NT2/D1 (cell line): ENCODE measurements around the gene CDH26.

ENCODE experiments used
- YY1 ChIP-seq: IDR thresholded peaks from 2 replicates; pipeline ENCODE4 v1.6.1; 2011; ENCODE audit not compliant: insufficient read length, insufficient read depth
- ZNF274 ChIP-seq: IDR thresholded peaks from 2 replicates; pipeline ENCODE4 v1.6.1; 2011; ENCODE audit warnings: mild to moderate bottlenecking, low read depth, low read length

DNA sequence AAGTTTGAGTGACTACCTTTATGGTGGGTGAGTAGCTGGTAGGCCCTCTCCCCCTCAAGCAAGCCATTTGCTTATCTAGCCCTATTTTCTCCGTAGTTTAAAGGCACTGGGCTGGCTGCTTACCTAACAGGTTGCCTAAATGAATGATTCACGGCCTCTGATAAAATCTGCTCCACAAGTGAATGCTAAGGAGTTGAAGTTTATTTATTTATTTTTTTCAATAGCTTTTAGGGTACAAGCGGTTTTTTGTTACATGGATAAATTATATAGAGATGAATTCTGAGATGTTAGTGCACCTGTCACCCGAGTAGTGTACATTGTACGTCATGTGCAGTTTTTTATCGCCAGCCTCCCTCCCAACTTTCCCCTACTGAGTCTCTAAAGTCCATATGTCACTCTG lies 8.3 kb upstream of the CDH26 start:
- TF ChIP-seq YY1 (no peak), ZNF274 (no peak)
